WTC11 (cell line): ENCODE data around the gene LINC01488. TPM values are rescaled to one million over a fixed set of nuclear protein-coding genes. Genes with fewer than 3 reads are reported as not detected.

Experiments used
- ATAC-seq: fragments of 200-7000 bp; cut with Tn5 transposase; 2 replicates; pipeline ENCODE4 v1.10.0; 2021; ENCODE audit warnings: mild to moderate bottlenecking, moderate library complexity
- CTCF ChIA-PET: fragments of 300-600 bp; sonication (Branson Sonifier 250); formaldehyde crosslinking; loops from one replicate; lab custom pipeline; 2021; ENCODE audit warnings: antibody characterized with exemption; lab: Charles Lee
- POLR2A ChIA-PET: fragments of 350-600 bp; sonication (Branson Sonifier 250); formaldehyde crosslinking; loops from one replicate; lab custom pipeline; 2021; ENCODE audit warnings: antibody characterized with exemption; lab: Charles Lee
- DNase-seq: peaks from one replicate; pipeline ENCODE4 v3.0.0; 2021; ENCODE audit warnings: low spot score
- H3K27ac Mint-ChIP-seq: 2 replicates; pipeline ENCODE4 v1.8.0; 2021; ENCODE audit warnings: mixed read lengths
- H3K27me3 Mint-ChIP-seq: 2 replicates; pipeline ENCODE4 v1.8.0; 2021; ENCODE audit warnings: low read depth, mild to moderate bottlenecking, moderate library complexity, mixed read lengths
- H3K36me3 Mint-ChIP-seq: 2 replicates; pipeline ENCODE4 v1.8.0; 2021; ENCODE audit warnings: mixed read lengths
- H3K4me1 Mint-ChIP-seq: 2 replicates; pipeline ENCODE4 v1.8.0; 2022; ENCODE audit warnings: mixed read lengths
- H3K4me3 Mint-ChIP-seq: 2 replicates; pipeline ENCODE4 v1.8.0; 2021; ENCODE audit warnings: mild to moderate bottlenecking, moderate library complexity, mixed read lengths
- H3K9me3 Mint-ChIP-seq: 2 replicates; pipeline ENCODE4 v1.8.0; 2021; ENCODE audit warnings: mixed read lengths
- CBFB ChIP-seq: sonication (generic); formaldehyde crosslinking; IDR thresholded peaks from 2 replicates; pipeline ENCODE4 v1.8.1; 2022; ENCODE audit warnings: mild to moderate bottlenecking, low read depth, missing genetic modification reagents
- GTF2I ChIP-seq: fragments of 250-450 bp; sonication (Bioruptor Pico); conservative IDR thresholded peaks from 2 replicates; pipeline ENCODE4 v1.4.0; 2021; ENCODE audit warnings: mild to moderate bottlenecking
- NFATC4 ChIP-seq: fragments of 250-450 bp; sonication (Bioruptor Pico); IDR thresholded peaks from 2 replicates; pipeline ENCODE4 v1.9.0; 2021; ENCODE audit warnings: mild to moderate bottlenecking
- NFYB ChIP-seq: sonication (generic); formaldehyde crosslinking; conservative IDR thresholded peaks from 2 replicates; pipeline ENCODE4 v1.8.0; 2022; ENCODE audit warnings: low read depth, missing genetic modification reagents
- NR1H2 ChIP-seq: sonication (generic); formaldehyde crosslinking; IDR thresholded peaks from 2 replicates; pipeline ENCODE4 v1.9.0; 2021; ENCODE audit warnings: mild to moderate bottlenecking, moderate library complexity, missing genetic modification reagents
- SMAD3 ChIP-seq: sonication (generic); formaldehyde crosslinking; IDR thresholded peaks from 2 replicates; pipeline ENCODE4 v1.8.0; 2022; ENCODE audit warnings: missing genetic modification reagents, mild to moderate bottlenecking, borderline replicate concordance
- SOX15 ChIP-seq: fragments of 250-450 bp; sonication (Bioruptor Pico); IDR thresholded peaks from 2 replicates; pipeline ENCODE4 v1.9.0; 2021; ENCODE audit warnings: mild to moderate bottlenecking
- TP53 ChIP-seq: sonication (generic); formaldehyde crosslinking; IDR thresholded peaks from 2 replicates; pipeline ENCODE4 v1.8.1; 2023; ENCODE audit warnings: mild to moderate bottlenecking, missing genetic modification reagents
- total RNA-seq: library from RNA; stranded (reverse); gene quantifications from 3 replicates; pipeline ENCODE4 v1.2.3, GENCODE V29; 2021
- TF ChIP-seq, protein P1 (sequence below): fragments of 200-600 bp; IDR thresholded peaks from 2 replicates; pipeline ENCODE4 v1.8.0; 2022; ENCODE audit warnings: antibody characterized with exemption
- TF ChIP-seq, protein P2 (sequence below): sonication (generic); formaldehyde crosslinking; IDR thresholded peaks from 2 replicates; pipeline ENCODE4 v1.8.0; 2023; ENCODE audit warnings: missing genetic modification reagents
- TF ChIP-seq, protein P3 (sequence below): sonication (generic); formaldehyde crosslinking; IDR thresholded peaks from 2 replicates; pipeline ENCODE4 v1.8.1; 2022; ENCODE audit warnings: low read depth, missing genetic modification reagents, borderline replicate concordance
- TF ChIP-seq, protein P4 (sequence below): sonication (generic); formaldehyde crosslinking; conservative IDR thresholded peaks from 2 replicates; pipeline ENCODE4 v1.8.1; 2023; ENCODE audit warnings: mild to moderate bottlenecking, low read depth, missing genetic modification reagents, moderate library complexity
- TF ChIP-seq, protein P5 (sequence below): sonication (generic); formaldehyde crosslinking; IDR thresholded peaks from 2 replicates; pipeline ENCODE4 v1.8.1; 2023; ENCODE audit warnings: mild to moderate bottlenecking, missing genetic modification reagents, moderate library complexity
- TF ChIP-seq, protein P6 (sequence below): fragments of 250-450 bp; sonication (Bioruptor Pico); IDR thresholded peaks from 2 replicates; pipeline ENCODE4 v1.9.0; 2021; ENCODE audit warnings: mild to moderate bottlenecking
- TF ChIP-seq, protein P7 (sequence below): sonication (generic); formaldehyde crosslinking; IDR thresholded peaks from 2 replicates; pipeline ENCODE4 v1.8.1; 2023; ENCODE audit warnings: mild to moderate bottlenecking, missing genetic modification reagents

LINC01488 gene
- total RNA-seq, 1 experiment from 2014 or later, result not detected

DNA sequence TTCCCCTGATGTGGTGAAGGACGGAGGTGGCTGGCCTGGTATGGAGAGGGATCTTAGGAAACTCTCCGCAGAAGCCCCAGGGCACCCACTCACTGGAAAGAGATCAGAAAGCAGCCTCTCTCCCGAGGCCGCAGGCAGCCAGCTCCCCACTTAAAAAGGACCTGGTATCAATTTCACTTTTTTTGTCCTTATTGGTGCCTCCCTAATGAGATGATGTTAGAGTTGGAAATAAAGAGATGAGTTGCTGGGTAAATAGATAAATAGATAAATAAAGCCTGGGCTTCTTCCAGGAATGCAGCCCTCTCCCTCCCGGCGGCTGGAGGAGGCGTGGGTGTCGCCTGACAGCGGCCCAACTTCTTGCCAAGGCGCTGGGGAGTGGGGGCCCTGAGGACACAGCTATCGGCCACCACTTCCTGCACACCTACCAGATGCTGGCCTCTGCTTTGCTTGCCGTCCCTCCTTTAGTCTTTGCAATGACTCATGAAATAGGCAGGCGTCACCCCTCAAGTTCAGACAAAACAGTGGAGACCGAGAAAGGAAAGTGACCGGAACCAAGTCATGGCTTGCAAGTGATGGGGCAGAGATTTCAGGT, 42.9 kb downstream of the LINC01488 start:
- DNase-seq (no peak), ATAC-seq (no peak)
- peaks cover 2% of the 10 kb centered on the region for H3K9me3 Mint-ChIP-seq
- peaks cover 54% of the 10 kb centered on the region for H3K4me1 Mint-ChIP-seq
- H3K4me3 Mint-ChIP-seq, result no peak overlapping the region
- TF ChIP-seq CBFB (no peak), NFATC4 (no peak), NFYB (CRISPR knock-in tag) (no peak), SMAD3 (no peak), SOX15 (CRISPR knock-in tag) (no peak), TP53 (CRISPR knock-in tag) (no peak)
- TF ChIP-seq, protein P1, sequence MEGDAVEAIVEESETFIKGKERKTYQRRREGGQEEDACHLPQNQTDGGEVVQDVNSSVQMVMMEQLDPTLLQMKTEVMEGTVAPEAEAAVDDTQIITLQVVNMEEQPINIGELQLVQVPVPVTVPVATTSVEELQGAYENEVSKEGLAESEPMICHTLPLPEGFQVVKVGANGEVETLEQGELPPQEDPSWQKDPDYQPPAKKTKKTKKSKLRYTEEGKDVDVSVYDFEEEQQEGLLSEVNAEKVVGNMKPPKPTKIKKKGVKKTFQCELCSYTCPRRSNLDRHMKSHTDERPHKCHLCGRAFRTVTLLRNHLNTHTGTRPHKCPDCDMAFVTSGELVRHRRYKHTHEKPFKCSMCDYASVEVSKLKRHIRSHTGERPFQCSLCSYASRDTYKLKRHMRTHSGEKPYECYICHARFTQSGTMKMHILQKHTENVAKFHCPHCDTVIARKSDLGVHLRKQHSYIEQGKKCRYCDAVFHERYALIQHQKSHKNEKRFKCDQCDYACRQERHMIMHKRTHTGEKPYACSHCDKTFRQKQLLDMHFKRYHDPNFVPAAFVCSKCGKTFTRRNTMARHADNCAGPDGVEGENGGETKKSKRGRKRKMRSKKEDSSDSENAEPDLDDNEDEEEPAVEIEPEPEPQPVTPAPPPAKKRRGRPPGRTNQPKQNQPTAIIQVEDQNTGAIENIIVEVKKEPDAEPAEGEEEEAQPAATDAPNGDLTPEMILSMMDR, result no peak
- TF ChIP-seq, protein P2, sequence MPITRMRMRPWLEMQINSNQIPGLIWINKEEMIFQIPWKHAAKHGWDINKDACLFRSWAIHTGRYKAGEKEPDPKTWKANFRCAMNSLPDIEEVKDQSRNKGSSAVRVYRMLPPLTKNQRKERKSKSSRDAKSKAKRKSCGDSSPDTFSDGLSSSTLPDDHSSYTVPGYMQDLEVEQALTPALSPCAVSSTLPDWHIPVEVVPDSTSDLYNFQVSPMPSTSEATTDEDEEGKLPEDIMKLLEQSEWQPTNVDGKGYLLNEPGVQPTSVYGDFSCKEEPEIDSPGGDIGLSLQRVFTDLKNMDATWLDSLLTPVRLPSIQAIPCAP (CRISPR knock-in tag), result no peak
- TF ChIP-seq, protein P3, sequence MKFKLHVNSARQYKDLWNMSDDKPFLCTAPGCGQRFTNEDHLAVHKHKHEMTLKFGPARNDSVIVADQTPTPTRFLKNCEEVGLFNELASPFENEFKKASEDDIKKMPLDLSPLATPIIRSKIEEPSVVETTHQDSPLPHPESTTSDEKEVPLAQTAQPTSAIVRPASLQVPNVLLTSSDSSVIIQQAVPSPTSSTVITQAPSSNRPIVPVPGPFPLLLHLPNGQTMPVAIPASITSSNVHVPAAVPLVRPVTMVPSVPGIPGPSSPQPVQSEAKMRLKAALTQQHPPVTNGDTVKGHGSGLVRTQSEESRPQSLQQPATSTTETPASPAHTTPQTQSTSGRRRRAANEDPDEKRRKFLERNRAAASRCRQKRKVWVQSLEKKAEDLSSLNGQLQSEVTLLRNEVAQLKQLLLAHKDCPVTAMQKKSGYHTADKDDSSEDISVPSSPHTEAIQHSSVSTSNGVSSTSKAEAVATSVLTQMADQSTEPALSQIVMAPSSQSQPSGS (CRISPR knock-in tag), result no peak
- TF ChIP-seq, protein P4, sequence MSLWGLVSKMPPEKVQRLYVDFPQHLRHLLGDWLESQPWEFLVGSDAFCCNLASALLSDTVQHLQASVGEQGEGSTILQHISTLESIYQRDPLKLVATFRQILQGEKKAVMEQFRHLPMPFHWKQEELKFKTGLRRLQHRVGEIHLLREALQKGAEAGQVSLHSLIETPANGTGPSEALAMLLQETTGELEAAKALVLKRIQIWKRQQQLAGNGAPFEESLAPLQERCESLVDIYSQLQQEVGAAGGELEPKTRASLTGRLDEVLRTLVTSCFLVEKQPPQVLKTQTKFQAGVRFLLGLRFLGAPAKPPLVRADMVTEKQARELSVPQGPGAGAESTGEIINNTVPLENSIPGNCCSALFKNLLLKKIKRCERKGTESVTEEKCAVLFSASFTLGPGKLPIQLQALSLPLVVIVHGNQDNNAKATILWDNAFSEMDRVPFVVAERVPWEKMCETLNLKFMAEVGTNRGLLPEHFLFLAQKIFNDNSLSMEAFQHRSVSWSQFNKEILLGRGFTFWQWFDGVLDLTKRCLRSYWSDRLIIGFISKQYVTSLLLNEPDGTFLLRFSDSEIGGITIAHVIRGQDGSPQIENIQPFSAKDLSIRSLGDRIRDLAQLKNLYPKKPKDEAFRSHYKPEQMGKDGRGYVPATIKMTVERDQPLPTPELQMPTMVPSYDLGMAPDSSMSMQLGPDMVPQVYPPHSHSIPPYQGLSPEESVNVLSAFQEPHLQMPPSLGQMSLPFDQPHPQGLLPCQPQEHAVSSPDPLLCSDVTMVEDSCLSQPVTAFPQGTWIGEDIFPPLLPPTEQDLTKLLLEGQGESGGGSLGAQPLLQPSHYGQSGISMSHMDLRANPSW (CRISPR knock-in tag), result no peak
- H3K27me3 Mint-ChIP-seq, result peaks cover 6% of the 10 kb centered on the region
- POLR2A ChIA-PET, result no interaction called here
- peaks cover 2% of the 10 kb centered on the region for H3K36me3 Mint-ChIP-seq
- H3K27ac Mint-ChIP-seq, result no peak overlapping the region
- CTCF ChIA-PET, result interaction anchor here (0.5 to 1.5 kb wide), 2 partner anchors 120 to 1309 kb away, joined by 3 to 4 read pairs; no protein-coding TSS in a partner anchor

DNA sequence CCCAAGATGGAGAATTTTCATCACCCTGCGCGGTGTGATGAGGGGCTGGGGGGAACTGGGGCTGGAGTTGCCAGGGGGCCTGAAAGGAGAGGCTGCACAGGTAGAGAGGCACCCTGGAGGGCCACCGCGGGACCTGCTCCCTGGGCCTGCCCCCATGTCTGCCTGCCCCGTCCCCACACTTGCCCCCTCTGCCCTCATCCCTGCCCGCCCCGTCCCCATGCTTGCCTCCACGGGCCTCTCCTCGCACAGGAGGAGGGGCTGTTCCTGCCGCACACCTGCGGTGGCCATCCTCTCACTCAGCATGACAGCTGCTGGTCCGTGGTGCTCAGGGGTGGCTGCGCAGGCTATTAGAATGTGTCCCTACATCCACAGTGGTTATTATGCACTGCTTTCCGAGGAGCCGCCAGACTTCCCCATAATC, 43.5 kb downstream of the LINC01488 start:
- no peaks in the 10 kb centered on the region for H3K36me3 Mint-ChIP-seq
- no peaks in the 10 kb centered on the region for H3K9me3 Mint-ChIP-seq
- no peak overlapping the region for H3K27ac Mint-ChIP-seq
- H3K4me1 Mint-ChIP-seq, result peaks cover 56% of the 10 kb centered on the region
- H3K27me3 Mint-ChIP-seq, result peaks cover 4% of the 10 kb centered on the region
- POLR2A ChIA-PET, result interaction anchor here (0.6 kb wide), 1 partner anchor 237 kb away, joined by 3 read pairs; no protein-coding TSS in a partner anchor
- ATAC-seq, result no peak
- DNase-seq, result no peak
- TF ChIP-seq SMAD3, result no peak
- CTCF ChIA-PET, result no interaction called here
- H3K4me3 Mint-ChIP-seq, result no peak overlapping the region

DNA sequence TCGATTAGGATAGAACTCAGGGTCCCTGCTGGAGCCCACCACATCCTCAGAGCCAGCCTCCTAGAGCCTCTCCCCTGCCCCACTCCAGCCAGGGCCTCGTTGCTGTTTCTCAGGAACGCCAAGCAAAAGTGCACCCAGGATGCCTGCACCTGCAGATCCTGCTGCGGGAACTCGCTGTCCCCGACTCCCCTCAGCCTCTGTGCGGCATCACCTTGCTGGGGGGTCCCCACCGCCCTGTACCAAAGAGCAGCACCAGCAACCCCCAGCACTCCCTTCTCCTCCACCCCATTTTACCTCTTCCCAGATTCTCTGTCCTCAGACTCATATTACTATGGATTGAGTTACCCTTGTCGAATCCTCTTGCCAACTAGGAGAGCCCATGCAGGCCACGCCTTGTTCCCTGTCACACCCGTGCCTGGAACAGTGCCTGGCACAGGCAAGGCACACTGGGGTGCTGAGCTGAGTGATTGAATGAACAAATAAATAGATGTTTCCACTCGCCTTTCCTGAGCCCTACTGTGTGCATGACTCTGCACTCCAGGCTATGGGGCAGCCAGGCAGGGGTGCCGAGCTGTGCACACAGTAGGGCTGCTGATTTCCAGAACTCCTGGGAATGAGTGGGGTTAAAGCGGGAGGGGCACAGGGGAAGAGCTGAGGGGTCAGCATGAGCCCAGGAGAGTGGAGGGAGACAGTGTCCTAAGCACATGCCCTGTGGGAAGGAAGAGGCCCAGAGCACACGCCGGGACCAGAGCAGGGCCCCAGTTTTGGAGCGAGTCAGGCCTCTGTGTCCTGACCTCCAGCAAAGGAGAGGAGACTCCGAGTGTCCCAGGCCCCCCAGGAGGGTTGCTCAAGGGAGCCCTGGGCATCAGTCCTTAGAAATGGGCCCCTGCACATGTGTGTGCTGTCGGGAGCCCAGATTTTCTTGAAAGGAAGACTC, 44.3 kb downstream of the LINC01488 start:
- ChIA-PET POLR2A (interaction anchor here (0.6 kb wide), 1 partner anchor 237 kb away, joined by 3 read pairs; no protein-coding TSS in a partner anchor), CTCF (no interaction called here)
- no peak overlapping the region for H3K4me3 Mint-ChIP-seq
- no peak overlapping the region for H3K27ac Mint-ChIP-seq
- ATAC-seq, result no peak
- H3K27me3 Mint-ChIP-seq, result peaks cover 4% of the 10 kb centered on the region
- H3K4me1 Mint-ChIP-seq, result peaks cover 51% of the 10 kb centered on the region
- no peaks in the 10 kb centered on the region for H3K36me3 Mint-ChIP-seq
- no peaks in the 10 kb centered on the region for H3K9me3 Mint-ChIP-seq
- no peak for DNase-seq
- TF ChIP-seq, protein P5, sequence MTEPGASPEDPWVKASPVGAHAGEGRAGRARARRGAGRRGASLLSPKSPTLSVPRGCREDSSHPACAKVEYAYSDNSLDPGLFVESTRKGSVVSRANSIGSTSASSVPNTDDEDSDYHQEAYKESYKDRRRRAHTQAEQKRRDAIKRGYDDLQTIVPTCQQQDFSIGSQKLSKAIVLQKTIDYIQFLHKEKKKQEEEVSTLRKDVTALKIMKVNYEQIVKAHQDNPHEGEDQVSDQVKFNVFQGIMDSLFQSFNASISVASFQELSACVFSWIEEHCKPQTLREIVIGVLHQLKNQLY, result no peak
- TF ChIP-seq GTF2I (no peak), NR1H2 (CRISPR knock-in tag) (no peak)
- TF ChIP-seq, protein P6, sequence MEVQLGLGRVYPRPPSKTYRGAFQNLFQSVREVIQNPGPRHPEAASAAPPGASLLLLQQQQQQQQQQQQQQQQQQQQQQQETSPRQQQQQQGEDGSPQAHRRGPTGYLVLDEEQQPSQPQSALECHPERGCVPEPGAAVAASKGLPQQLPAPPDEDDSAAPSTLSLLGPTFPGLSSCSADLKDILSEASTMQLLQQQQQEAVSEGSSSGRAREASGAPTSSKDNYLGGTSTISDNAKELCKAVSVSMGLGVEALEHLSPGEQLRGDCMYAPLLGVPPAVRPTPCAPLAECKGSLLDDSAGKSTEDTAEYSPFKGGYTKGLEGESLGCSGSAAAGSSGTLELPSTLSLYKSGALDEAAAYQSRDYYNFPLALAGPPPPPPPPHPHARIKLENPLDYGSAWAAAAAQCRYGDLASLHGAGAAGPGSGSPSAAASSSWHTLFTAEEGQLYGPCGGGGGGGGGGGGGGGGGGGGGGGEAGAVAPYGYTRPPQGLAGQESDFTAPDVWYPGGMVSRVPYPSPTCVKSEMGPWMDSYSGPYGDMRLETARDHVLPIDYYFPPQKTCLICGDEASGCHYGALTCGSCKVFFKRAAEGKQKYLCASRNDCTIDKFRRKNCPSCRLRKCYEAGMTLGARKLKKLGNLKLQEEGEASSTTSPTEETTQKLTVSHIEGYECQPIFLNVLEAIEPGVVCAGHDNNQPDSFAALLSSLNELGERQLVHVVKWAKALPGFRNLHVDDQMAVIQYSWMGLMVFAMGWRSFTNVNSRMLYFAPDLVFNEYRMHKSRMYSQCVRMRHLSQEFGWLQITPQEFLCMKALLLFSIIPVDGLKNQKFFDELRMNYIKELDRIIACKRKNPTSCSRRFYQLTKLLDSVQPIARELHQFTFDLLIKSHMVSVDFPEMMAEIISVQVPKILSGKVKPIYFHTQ (CRISPR knock-in tag), result no peak
- TF ChIP-seq, protein P7, sequence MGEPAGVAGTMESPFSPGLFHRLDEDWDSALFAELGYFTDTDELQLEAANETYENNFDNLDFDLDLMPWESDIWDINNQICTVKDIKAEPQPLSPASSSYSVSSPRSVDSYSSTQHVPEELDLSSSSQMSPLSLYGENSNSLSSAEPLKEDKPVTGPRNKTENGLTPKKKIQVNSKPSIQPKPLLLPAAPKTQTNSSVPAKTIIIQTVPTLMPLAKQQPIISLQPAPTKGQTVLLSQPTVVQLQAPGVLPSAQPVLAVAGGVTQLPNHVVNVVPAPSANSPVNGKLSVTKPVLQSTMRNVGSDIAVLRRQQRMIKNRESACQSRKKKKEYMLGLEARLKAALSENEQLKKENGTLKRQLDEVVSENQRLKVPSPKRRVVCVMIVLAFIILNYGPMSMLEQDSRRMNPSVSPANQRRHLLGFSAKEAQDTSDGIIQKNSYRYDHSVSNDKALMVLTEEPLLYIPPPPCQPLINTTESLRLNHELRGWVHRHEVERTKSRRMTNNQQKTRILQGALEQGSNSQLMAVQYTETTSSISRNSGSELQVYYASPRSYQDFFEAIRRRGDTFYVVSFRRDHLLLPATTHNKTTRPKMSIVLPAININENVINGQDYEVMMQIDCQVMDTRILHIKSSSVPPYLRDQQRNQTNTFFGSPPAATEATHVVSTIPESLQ, result no peak
